Measurements from ENCODE around the gene GPC6. TPM values are rescaled to one million over a fixed set of nuclear protein-coding genes. Genes with fewer than 3 reads are reported as not detected.

The GPC6 gene
- total RNA-seq, 1 experiment from 2014 or later: 0.22 TPM

DNA sequence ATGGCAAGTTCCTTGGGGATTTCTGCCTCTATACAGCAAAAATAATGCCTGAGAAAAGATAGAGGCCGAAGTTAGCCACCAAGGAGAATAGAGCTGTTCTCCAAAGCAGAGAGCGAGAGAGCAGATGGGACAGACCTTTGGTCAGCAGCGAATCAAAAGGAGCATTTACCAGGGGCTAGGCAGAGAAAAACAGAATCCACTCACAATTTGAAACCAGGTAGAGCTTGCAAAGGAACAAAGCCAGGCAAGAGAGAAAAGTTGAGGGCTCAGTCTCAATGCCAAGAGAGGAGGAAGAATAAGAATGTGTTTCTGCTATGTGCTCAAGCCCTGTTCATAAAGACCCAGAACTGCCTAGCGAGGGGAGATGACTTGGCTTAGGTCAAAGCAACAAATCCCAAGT, 1140.1 kb downstream of the GPC6 start:
- Histone ChIP-seq H3K4me3 (replicated peaks in 1 of 2; ENCODE audit: low read depth in 1 of 2, low read length in 2 of 2) (no peak overlapping the region), H3K9me3 (ENCODE audit: control insufficient read depth in 1 of 2, insufficient read depth in 1 of 2, low read depth in 1 of 2, low read length in 2 of 2) (no peaks in the 10 kb centered on the region), H3K9me2 (ENCODE audit: insufficient read depth) (no peaks in the 10 kb centered on the region), H3K4me2 (ENCODE audit: low read length) (no peak overlapping the region), H3K27ac (ENCODE audit: low read depth, low read length) (no peak overlapping the region), H2AFZ (ENCODE audit: low read depth, low read length, poor library complexity, severe bottlenecking) (no peak overlapping the region), H3K36me3 (ENCODE audit: control insufficient read depth in 1 of 2, insufficient read depth in 2 of 2, low read length in 2 of 2) (no peaks in the 10 kb centered on the region), H3K27me3 (ENCODE audit: insufficient read depth, low read length) (no peaks in the 10 kb centered on the region), H3K4me1 (ENCODE audit: control insufficient read depth in 1 of 2, insufficient read depth in 2 of 2, low read length in 2 of 2) (no peaks in the 10 kb centered on the region), H3K79me2 (ENCODE audit: insufficient read depth, low read length) (no peaks in the 10 kb centered on the region), H3K9ac (ENCODE audit: low read length) (no peak overlapping the region), H4K20me1 (ENCODE audit: insufficient read depth) (no peaks in the 10 kb centered on the region)
- ChIA-PET CTCF (no interaction called here), POLR2A (no interaction called here), RAD21 (ENCODE audit: low non-redundant PET in 1 of 2, low total read pairs in 2 of 2, uncharacterized antibody in 2 of 2, unreplicated experiment in 2 of 2) (no interaction called here)
- ATAC-seq (no peak), DNase-seq (ENCODE audit: low read depth, low spot score) (no peak)
- TF ChIP-seq, protein P1, sequence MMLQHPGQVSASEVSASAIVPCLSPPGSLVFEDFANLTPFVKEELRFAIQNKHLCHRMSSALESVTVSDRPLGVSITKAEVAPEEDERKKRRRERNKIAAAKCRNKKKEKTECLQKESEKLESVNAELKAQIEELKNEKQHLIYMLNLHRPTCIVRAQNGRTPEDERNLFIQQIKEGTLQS (IDR thresholded peaks at IDR 0.05): no peak
- TF ChIP-seq POLR2AphosphoS5 (IDR thresholded peaks at IDR 0.05; ENCODE audit: low read depth, low read length): no peak
- TF ChIP-seq CEBPB (IDR thresholded peaks at IDR 0.05; ENCODE audit: low read depth): no peak
- TF ChIP-seq EZH2 (IDR thresholded peaks at IDR 0.05): no peak
- TF ChIP-seq RAD21 (IDR thresholded peaks at IDR 0.05; ENCODE audit: low read depth): no peak
- no peak for TF ChIP-seq POLR2A (IDR thresholded peaks at IDR 0.05; ENCODE audit: borderline replicate concordance, extremely low read depth, insufficient read depth, insufficient read length)
- no peak for TF ChIP-seq SP1 (IDR thresholded peaks at IDR 0.05; ENCODE audit: low read depth)
- no peak for TF ChIP-seq JUND (IDR thresholded peaks at IDR 0.05)
- no peak for TF ChIP-seq ELF1 (IDR thresholded peaks at IDR 0.05; ENCODE audit: borderline replicate concordance, low read depth)
- TF ChIP-seq ZFX (IDR thresholded peaks at IDR 0.05): no peak
- TF ChIP-seq, protein P2, sequence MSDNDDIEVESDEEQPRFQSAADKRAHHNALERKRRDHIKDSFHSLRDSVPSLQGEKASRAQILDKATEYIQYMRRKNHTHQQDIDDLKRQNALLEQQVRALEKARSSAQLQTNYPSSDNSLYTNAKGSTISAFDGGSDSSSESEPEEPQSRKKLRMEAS (IDR thresholded peaks at IDR 0.05): no peak
- intact Hi-C loops (cut with micrococcal nuclease): no loop called here
- BruUV-seq (replicated peaks): no TSS peak

DNA sequence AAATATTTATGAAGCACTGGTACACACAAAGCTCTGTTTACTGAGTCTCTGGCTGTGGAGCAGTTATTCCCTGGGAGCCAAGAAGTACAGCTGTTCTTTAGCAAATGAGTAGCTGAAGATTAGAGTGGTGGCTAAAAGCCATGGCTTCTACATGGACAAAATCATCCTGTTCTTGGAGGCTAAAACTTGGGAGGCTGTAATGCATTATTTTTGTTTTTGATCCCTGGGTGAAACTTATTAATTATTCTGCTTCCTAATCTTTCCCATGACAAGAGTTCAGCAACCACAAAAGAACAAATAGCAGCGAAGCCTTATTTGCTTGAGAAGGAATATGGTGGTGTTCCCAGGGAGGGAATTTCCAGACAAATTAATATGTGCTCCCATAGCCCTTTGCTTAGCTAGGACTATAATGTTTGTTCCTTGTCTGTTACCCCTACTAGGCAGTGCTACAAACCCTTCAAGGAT, 1143.4 kb downstream of the GPC6 start:
- intact Hi-C loops (cut with micrococcal nuclease): no loop called here
- TF ChIP-seq, protein P2 (IDR thresholded peaks at IDR 0.05): no peak
- TF ChIP-seq ZBTB33 (IDR thresholded peaks at IDR 0.05; ENCODE audit: extremely low read depth, insufficient replicate concordance, low read length) (no peak), ZFX (IDR thresholded peaks at IDR 0.05) (no peak), YY1 (IDR thresholded peaks at IDR 0.05; ENCODE audit: extremely low read depth, insufficient replicate concordance, low read depth, low read length) (no peak), SRF (IDR thresholded peaks at IDR 0.05; ENCODE audit: low read depth) (no peak), POLR2A (IDR thresholded peaks at IDR 0.05; ENCODE audit: borderline replicate concordance, extremely low read depth, insufficient read depth, insufficient read length) (no peak), ZNF274 (IDR thresholded peaks at IDR 0.05; ENCODE audit: low read depth, low read length) (no peak), JUND (IDR thresholded peaks at IDR 0.05) (no peak), EGR1 (IDR thresholded peaks at IDR 0.05; ENCODE audit: low read depth) (no peak), SP1 (IDR thresholded peaks at IDR 0.05; ENCODE audit: low read depth) (no peak)

More for the DNA sequence above, 1143.4 kb downstream of the GPC6 start:
- Histone ChIP-seq H2AFZ (ENCODE audit: low read depth, low read length, poor library complexity, severe bottlenecking) (no peak overlapping the region), H3K36me3 (ENCODE audit: control insufficient read depth in 1 of 2, insufficient read depth in 2 of 2, low read length in 2 of 2) (no peaks in the 10 kb centered on the region), H3K27me3 (ENCODE audit: insufficient read depth, low read length) (no peaks in the 10 kb centered on the region), H3K27ac (ENCODE audit: low read depth, low read length) (no peak overlapping the region), H4K20me1 (ENCODE audit: insufficient read depth) (no peaks in the 10 kb centered on the region), H3K4me2 (ENCODE audit: low read length) (no peak overlapping the region), H3K9me3 (ENCODE audit: control insufficient read depth in 1 of 2, insufficient read depth in 1 of 2, low read depth in 1 of 2, low read length in 2 of 2) (no peaks in the 10 kb centered on the region), H3K9me2 (ENCODE audit: insufficient read depth) (no peaks in the 10 kb centered on the region), H3K79me2 (ENCODE audit: insufficient read depth, low read length) (no peaks in the 10 kb centered on the region), H3K4me1 (ENCODE audit: control insufficient read depth in 1 of 2, insufficient read depth in 2 of 2, low read length in 2 of 2) (no peaks in the 10 kb centered on the region), H3K4me3 (replicated peaks in 1 of 2; ENCODE audit: low read depth in 1 of 2, low read length in 2 of 2) (no peak overlapping the region), H3K9ac (ENCODE audit: low read length) (no peak overlapping the region)
- DNase-seq (ENCODE audit: low read depth, low spot score) (no peak), ATAC-seq (no peak)
- ChIA-PET POLR2A (no interaction called here), CTCF (no interaction called here), RAD21 (ENCODE audit: low non-redundant PET in 1 of 2, low total read pairs in 2 of 2, uncharacterized antibody in 2 of 2, unreplicated experiment in 2 of 2) (no interaction called here)
- BruUV-seq (replicated peaks): no TSS peak
